ENCODE measurements around the gene RDM1.

The RDM1 gene

GRCh38 chr17:35931794-35932425 lies 1.3 kb upstream of the RDM1 start:
- DNase-seq, result no peak

- DNase-seq, result no peak
Measured at GRCh38 chr17:35927714-35928113, 2.9 kb downstream of the RDM1 start.

- no peak for DNase-seq
Measured at GRCh38 chr17:35923609-35924114, 6.9 kb downstream of the RDM1 start.

- no peak for DNase-seq
Measured at GRCh38 chr17:35920229-35920628, 10.3 kb downstream of the RDM1 start.

- no peak for DNase-seq
Measured at GRCh38 chr17:35918665-35919064, 11.9 kb downstream of the RDM1 start.

- no peak for DNase-seq
Measured at GRCh38 chr17:35917519-35918213, 12.9 kb downstream of the RDM1 start.

GRCh38 chr17:35915153-35915964 lies 15.2 kb downstream of the RDM1 start:
- no peak for DNase-seq

- DNase-seq, result no peak
Measured at GRCh38 chr17:35914354-35914753, 16.2 kb downstream of the RDM1 start.

- DNase-seq, result no peak
Measured at GRCh38 chr17:35913609-35914008, 17.0 kb downstream of the RDM1 start.

GRCh38 chr17:35912942-35913341 lies 17.6 kb downstream of the RDM1 start:
- DNase-seq, result no peak

- DNase-seq, result no peak
Measured at GRCh38 chr17:35912339-35912912, 18.1 kb downstream of the RDM1 start.

- DNase-seq, result no peak
Measured at GRCh38 chr17:35909408-35909807, 21.2 kb downstream of the RDM1 start.

GRCh38 chr17:35907691-35908090 lies 22.9 kb downstream of the RDM1 start:
- no peak for DNase-seq

- DNase-seq, result no peak
Measured at GRCh38 chr17:35906926-35907637, 23.5 kb downstream of the RDM1 start.

- no peak for DNase-seq
Measured at GRCh38 chr17:35906191-35906925, 24.2 kb downstream of the RDM1 start.

- DNase-seq, result no peak
Measured at GRCh38 chr17:35903451-35903850, 27.1 kb downstream of the RDM1 start.

- DNase-seq, result no peak
Measured at GRCh38 chr17:35901631-35902175, 28.9 kb downstream of the RDM1 start.

- DNase-seq, result no peak
Measured at GRCh38 chr17:35900708-35901480, 29.7 kb downstream of the RDM1 start.

- no peak for DNase-seq
Measured at GRCh38 chr17:35900280-35900679, 30.3 kb downstream of the RDM1 start.

- DNase-seq, result no peak
Measured at GRCh38 chr17:35898283-35899070, 32.1 kb downstream of the RDM1 start.
